CD4-positive, alpha-beta T cell (primary cell): ENCODE measurements around the gene RPGRIP1L. TPM values are rescaled to one million over a fixed set of nuclear protein-coding genes. Genes with fewer than 3 reads are reported as not detected.

Experiments used
- ATAC-seq: fragments of 200-7000 bp; cut with Tn5 transposase; one replicate; pipeline ENCODE4 v1.10.0; 2022; ENCODE audit warnings: mild to moderate bottlenecking; ENCODE audit not compliant: poor library complexity
- CTCF ChIA-PET: fragments of 350-600 bp; sonication (Branson Sonifier 250); formaldehyde crosslinking; loops from one replicate; lab custom pipeline; 2021; ENCODE audit warnings: antibody characterized with exemption, inconsistent platforms; lab: Charles Lee
- POLR2A ChIA-PET: fragments of 350-600 bp; sonication (Branson Sonifier 250); formaldehyde crosslinking; loops from one replicate; lab custom pipeline; 2021; ENCODE audit warnings: antibody characterized with exemption, inconsistent platforms; lab: Charles Lee
- DNase-seq, 14 experiments: peaks; one replicate each; pipeline ENCODE4 v3.0.0-alpha.2; 2013 to 2020; ENCODE audit warnings: mixed read lengths in 2 of 14
- H3K27ac ChIP-seq, 2 donors: one replicate each; pipeline versions ENCODE4 v1.5.1 to v1.7.0; 2013; ENCODE audit warnings: low read length in 2 of 2, low read depth in 1 of 2, mild to moderate bottlenecking in 1 of 2
- H3K27me3 ChIP-seq, 2 experiments: 1 replicate in 1 of 2; 2 replicates in 1 of 2; pipeline versions ENCODE4 v1.6.1 to v1.7.0; 2013; ENCODE audit warnings: low read length in 2 of 2, control low read depth in 1 of 2, mild to moderate bottlenecking in 1 of 2, moderate library complexity in 1 of 2; ENCODE audit not compliant: insufficient read depth in 2 of 2, control insufficient read depth in 1 of 2
- H3K36me3 ChIP-seq: one replicate; pipeline ENCODE4 v1.6.1; 2013; ENCODE audit warnings: low read length, control low read depth; ENCODE audit not compliant: insufficient read depth
- H3K4me1 ChIP-seq: one replicate; pipeline ENCODE4 v1.6.1; 2013; ENCODE audit warnings: low read length, control low read depth; ENCODE audit not compliant: insufficient read depth
- H3K4me3 ChIP-seq: one replicate; pipeline ENCODE4 v1.5.1; 2013; ENCODE audit warnings: mild to moderate bottlenecking, low read length, moderate library complexity
- H3K9me3 ChIP-seq, 2 experiments: 1 replicate in 1 of 2; 2 replicates in 1 of 2; pipeline versions ENCODE4 v1.6.1 to v1.7.0; 2013; ENCODE audit warnings: low read length in 2 of 2, mild to moderate bottlenecking in 2 of 2, control low read depth in 1 of 2, moderate library complexity in 1 of 2; ENCODE audit not compliant: control insufficient read depth in 1 of 2, insufficient read depth in 1 of 2
- H3K27ac Mint-ChIP-seq: one replicate; pipeline ENCODE4 v1.8.0; 2020; ENCODE audit warnings: mixed read lengths
- H3K27me3 Mint-ChIP-seq: one replicate; pipeline ENCODE4 v1.8.0; 2021; ENCODE audit warnings: mixed read lengths
- H3K36me3 Mint-ChIP-seq: one replicate; pipeline ENCODE4 v1.8.0; 2021; ENCODE audit warnings: low read depth, mixed read lengths
- H3K4me1 Mint-ChIP-seq: one replicate; pipeline ENCODE4 v1.8.0; 2021; ENCODE audit warnings: low read depth, mixed read lengths
- H3K4me3 Mint-ChIP-seq: one replicate; pipeline ENCODE4 v1.8.0; 2020; ENCODE audit warnings: mild to moderate bottlenecking, mixed read lengths
- H3K9me3 Mint-ChIP-seq: one replicate; pipeline ENCODE4 v1.8.0; 2020; ENCODE audit warnings: mixed read lengths
- CTCF ChIP-seq: fragments of 200-600 bp; IDR thresholded peaks from one replicate; pipeline ENCODE4 v1.8.0; 2022; ENCODE audit warnings: antibody characterized with exemption, mild to moderate bottlenecking
- intact Hi-C, 2 experiments: fragments of 100-400 bp; cut with DNase I in 1 of 2; cut with micrococcal nuclease in 1 of 2; formaldehyde crosslinking; loops; one replicate each; pipeline versions ENCODE4 v1.15.1 to v1.9.0; 2023 to 2025; cut with DNase I, micrococcal nuclease
- total RNA-seq, 174 experiments: library from RNA in 2 of 174; stranded (reverse) in 2 of 174; gene quantifications; one replicate each; pipeline ENCODE4 v1.2.3 and lab custom pipeline; 2021 to 2026

Gene RPGRIP1L
- total RNA-seq, 2 experiments from 2014 or later, result 2.4 to 2.5 TPM

- ChIA-PET CTCF (interaction anchor here (0.9 kb wide), 1 partner anchor 9 kb away, joined by 3 read pairs; no protein-coding TSS in a partner anchor), POLR2A (no interaction called here)
- no peaks in the 10 kb centered on the region for H3K36me3 ChIP-seq
- H3K9me3 Mint-ChIP-seq, result no peaks in the 10 kb centered on the region
- H3K27me3 ChIP-seq, result no peaks in the 10 kb centered on the region
- TF ChIP-seq CTCF, result no peak
- H3K4me3 Mint-ChIP-seq, result no peak overlapping the region
- ATAC-seq, result no peak
- H3K4me3 ChIP-seq, result no peak overlapping the region
- H3K36me3 Mint-ChIP-seq, result no peaks in the 10 kb centered on the region
- no peaks in the 10 kb centered on the region for H3K27me3 Mint-ChIP-seq
- no peak overlapping the region for H3K27ac Mint-ChIP-seq
- H3K4me1 Mint-ChIP-seq, result peaks cover 49% of the 10 kb centered on the region
- no peak for DNase-seq
- peaks cover 5% of the 10 kb centered on the region for H3K4me1 ChIP-seq
- H3K27ac ChIP-seq, result no peak overlapping the region
- intact Hi-C loops, result no loop called here
- H3K9me3 ChIP-seq, result peaks cover 0 to 3% of the 10 kb centered on the region in 2 experiments
Observed at GRCh38 chr16:53745753-53746266, 42.2 kb upstream of the RPGRIP1L start.

- CTCF ChIA-PET, result interaction anchor here (1.0 kb wide), 1 partner anchor 78 kb away, joined by 3 read pairs; no protein-coding TSS in a partner anchor
- H3K36me3 ChIP-seq, result no peaks in the 10 kb centered on the region
- DNase-seq (no peak), ATAC-seq (no peak)
- TF ChIP-seq CTCF, result no peak
- H3K27ac ChIP-seq, result no peak overlapping the region
- H3K27ac Mint-ChIP-seq, result peak overlapping the region; percentile 73
- peaks cover 50% of the 10 kb centered on the region for H3K4me1 Mint-ChIP-seq
- no peaks in the 10 kb centered on the region for H3K27me3 ChIP-seq
- peaks cover 5% of the 10 kb centered on the region for H3K4me1 ChIP-seq
- no peak overlapping the region for H3K4me3 ChIP-seq
- peaks cover 0 to 3% of the 10 kb centered on the region in 2 experiments for H3K9me3 ChIP-seq
- no peaks in the 10 kb centered on the region for H3K36me3 Mint-ChIP-seq
- H3K4me3 Mint-ChIP-seq, result no peak overlapping the region
- POLR2A ChIA-PET, result interaction anchor here (0.8 to 1.6 kb wide), 4 partner anchors 14 to 41 kb away, joined by 3 to 5 read pairs (median 3); partner anchors contain the start of genes FTO and RPGRIP1L
- H3K27me3 Mint-ChIP-seq, result no peaks in the 10 kb centered on the region
- intact Hi-C loops, result no loop called here
- H3K9me3 Mint-ChIP-seq, result no peaks in the 10 kb centered on the region
Observed at GRCh38 chr16:53745086-53745485, 41.4 kb upstream of the RPGRIP1L start.

GRCh38 chr16:53744449-53744848 is 40.8 kb upstream of the RPGRIP1L start:
- peak in 10 of 14 experiments; percentile 1 to 57 (median 19) for DNase-seq
- ChIA-PET CTCF (interaction anchor here (1.0 to 1.9 kb wide), 4 partner anchors 13 to 79 kb away, joined by 3 to 8 read pairs (median 4); partner anchors contain the start of genes FTO and RPGRIP1L), POLR2A (interaction anchor here (0.8 to 1.6 kb wide), 4 partner anchors 13 to 41 kb away, joined by 3 to 5 read pairs (median 3); partner anchors contain the start of genes FTO and RPGRIP1L)
- Histone ChIP-seq H3K9me3 (peaks cover 0 to 2% of the 10 kb centered on the region in 2 experiments), H3K36me3 (no peaks in the 10 kb centered on the region), H3K4me1 (peaks cover 5% of the 10 kb centered on the region), H3K27ac (no peak overlapping the region), H3K27me3 (no peaks in the 10 kb centered on the region), H3K4me3 (no peak overlapping the region)
- peaks cover 55% of the 10 kb centered on the region for H3K4me1 Mint-ChIP-seq
- peak overlapping the region; percentile 73 for H3K27ac Mint-ChIP-seq
- no peaks in the 10 kb centered on the region for H3K36me3 Mint-ChIP-seq
- no peaks in the 10 kb centered on the region for H3K9me3 Mint-ChIP-seq
- intact Hi-C loops, result no loop called here
- no peak for TF ChIP-seq CTCF
- ATAC-seq, result peak; percentile 99
- H3K4me3 Mint-ChIP-seq, result peak overlapping the region; percentile 40
- H3K27me3 Mint-ChIP-seq, result no peaks in the 10 kb centered on the region
